HEK293 (cell line): ENCODE data around the gene APOH.
A peak's percentile ranks its signal among the peaks of the same experiment; 100 is the strongest.

ENCODE experiments used
- AEBP2 ChIP-seq: fragments of 450-650 bp; formaldehyde crosslinking; IDR thresholded peaks from 2 replicates; pipeline ENCODE4 v1.5.1; 2016; ENCODE audit warnings: missing biosample characterization, missing genetic modification characterization, borderline replicate concordance
- HIC1 ChIP-seq: fragments of 450-650 bp; formaldehyde crosslinking; IDR thresholded peaks from 2 replicates; pipeline ENCODE4 v1.5.1; 2016; ENCODE audit warnings: missing biosample characterization, missing genetic modification characterization
- KLF1 ChIP-seq: fragments of 450-650 bp; formaldehyde crosslinking; IDR thresholded peaks from 2 replicates; pipeline ENCODE4 v1.5.1; 2016; ENCODE audit warnings: missing biosample characterization, missing genetic modification characterization
- PATZ1 ChIP-seq: fragments of 450-650 bp; formaldehyde crosslinking; IDR thresholded peaks from 2 replicates; pipeline ENCODE4 v1.5.1; 2016; ENCODE audit warnings: missing biosample characterization, missing genetic modification characterization
- PBX3 ChIP-seq: sonication (generic); formaldehyde crosslinking; IDR thresholded peaks from 2 replicates; pipeline ENCODE4 v1.8.1; 2022; ENCODE audit warnings: mild to moderate bottlenecking, moderate library complexity, missing genetic modification reagents
- SCRT1 ChIP-seq: fragments of 450-650 bp; formaldehyde crosslinking; IDR thresholded peaks from 2 replicates; pipeline ENCODE4 v1.5.1; 2016; ENCODE audit warnings: missing biosample characterization, missing genetic modification characterization, borderline replicate concordance
- SCRT2 ChIP-seq: fragments of 450-650 bp; formaldehyde crosslinking; IDR thresholded peaks from 2 replicates; pipeline ENCODE4 v1.5.1; 2016; ENCODE audit warnings: missing biosample characterization, missing genetic modification characterization
- SP2 ChIP-seq: fragments of 450-650 bp; formaldehyde crosslinking; IDR thresholded peaks from 2 replicates; pipeline ENCODE4 v1.5.1; 2016; ENCODE audit warnings: missing biosample characterization, missing genetic modification characterization
- ZBTB8A ChIP-seq: fragments of 450-650 bp; formaldehyde crosslinking; IDR thresholded peaks from 2 replicates; pipeline ENCODE4 v1.5.1; 2016; ENCODE audit warnings: missing biosample characterization, missing genetic modification characterization
- ZEB2 ChIP-seq: fragments of 450-650 bp; formaldehyde crosslinking; IDR thresholded peaks from 2 replicates; pipeline ENCODE4 v1.5.1; 2016; ENCODE audit warnings: missing biosample characterization, missing genetic modification characterization
- ZNF132 ChIP-seq: fragments of 450-650 bp; formaldehyde crosslinking; IDR thresholded peaks from 2 replicates; pipeline ENCODE4 v1.5.1; 2017; ENCODE audit warnings: missing biosample characterization, missing genetic modification characterization, borderline replicate concordance
- ZNF221 ChIP-seq: fragments of 450-650 bp; formaldehyde crosslinking; IDR thresholded peaks from 2 replicates; pipeline ENCODE4 v1.5.1; 2017; ENCODE audit warnings: missing biosample characterization, missing genetic modification characterization, borderline replicate concordance
- ZNF248 ChIP-seq: fragments of 450-650 bp; formaldehyde crosslinking; IDR thresholded peaks from 2 replicates; pipeline ENCODE4 v1.5.1; 2017; ENCODE audit warnings: missing biosample characterization, missing genetic modification characterization
- ZNF26 ChIP-seq: fragments of 450-650 bp; formaldehyde crosslinking; IDR thresholded peaks from 2 replicates; pipeline ENCODE4 v1.5.1; 2016; ENCODE audit warnings: missing biosample characterization, missing genetic modification characterization
- ZNF280D ChIP-seq: fragments of 450-650 bp; formaldehyde crosslinking; IDR thresholded peaks from 2 replicates; pipeline ENCODE4 v1.5.1; 2016; ENCODE audit warnings: missing biosample characterization, missing genetic modification characterization
- ZNF391 ChIP-seq: fragments of 450-650 bp; formaldehyde crosslinking; IDR thresholded peaks from 2 replicates; pipeline ENCODE4 v1.5.1; 2016; ENCODE audit warnings: low read depth, missing biosample characterization, missing genetic modification characterization, borderline replicate concordance
- ZNF404 ChIP-seq: fragments of 450-650 bp; formaldehyde crosslinking; IDR thresholded peaks from 2 replicates; pipeline ENCODE4 v1.5.1; 2017; ENCODE audit warnings: missing biosample characterization, missing genetic modification characterization
- ZNF433 ChIP-seq: fragments of 450-650 bp; formaldehyde crosslinking; IDR thresholded peaks from 2 replicates; pipeline ENCODE4 v1.5.1; 2016; ENCODE audit warnings: missing biosample characterization, missing genetic modification characterization, low read depth
- ZNF473 ChIP-seq: fragments of 450-650 bp; formaldehyde crosslinking; IDR thresholded peaks from 2 replicates; pipeline ENCODE4 v1.5.1; 2017; ENCODE audit warnings: missing biosample characterization, missing genetic modification characterization
- ZNF596 ChIP-seq: fragments of 450-650 bp; IDR thresholded peaks from 2 replicates; pipeline ENCODE4 v1.5.0; 2018; ENCODE audit warnings: missing biosample characterization, mild to moderate bottlenecking, missing genetic modification characterization, moderate library complexity
- ZNF600 ChIP-seq: fragments of 450-650 bp; formaldehyde crosslinking; IDR thresholded peaks from 2 replicates; pipeline ENCODE4 v1.5.1; 2016; ENCODE audit warnings: missing biosample characterization, missing genetic modification characterization
- ZNF639 ChIP-seq: fragments of 450-650 bp; formaldehyde crosslinking; IDR thresholded peaks from 2 replicates; pipeline ENCODE4 v1.5.1; 2016; ENCODE audit warnings: missing biosample characterization, missing genetic modification characterization
- ZNF670 ChIP-seq: fragments of 450-650 bp; formaldehyde crosslinking; IDR thresholded peaks from 2 replicates; pipeline ENCODE4 v1.5.1; 2016; ENCODE audit warnings: missing biosample characterization, missing genetic modification characterization, low read depth
- ZNF792 ChIP-seq: fragments of 450-650 bp; formaldehyde crosslinking; IDR thresholded peaks from 2 replicates; pipeline ENCODE4 v1.5.1; 2016; ENCODE audit warnings: missing biosample characterization, missing genetic modification characterization
- ZSCAN5A ChIP-seq: fragments of 450-650 bp; formaldehyde crosslinking; IDR thresholded peaks from 2 replicates; pipeline ENCODE4 v1.5.1; 2016; ENCODE audit warnings: missing biosample characterization, missing genetic modification characterization
- ZXDB ChIP-seq: fragments of 450-650 bp; formaldehyde crosslinking; IDR thresholded peaks from 2 replicates; pipeline ENCODE4 v1.5.1; 2016; ENCODE audit warnings: missing biosample characterization, missing genetic modification characterization

Gene APOH

GRCh38 chr17:66200685-66201092, 28.5 kb downstream of the APOH start (continued):
- TF ChIP-seq ZNF280D (tag by site-specific recombination) (no peak), AEBP2 (no peak), ZNF596 (tag by site-specific recombination) (no peak), ZNF639 (tag by site-specific recombination) (peak; percentile 77; the same call in 1 of the 2 replicates), PATZ1 (tag by site-specific recombination) (no peak), ZNF132 (no peak), ZXDB (tag by site-specific recombination) (peak; percentile 85), ZNF391 (tag by site-specific recombination) (peak; percentile 95; the same call in 1 of the 2 replicates), ZNF404 (tag by site-specific recombination) (no peak), SCRT1 (tag by site-specific recombination) (peak; percentile 92), ZEB2 (tag by site-specific recombination) (no peak), ZNF433 (tag by site-specific recombination) (no peak), PBX3 (CRISPR knock-in tag) (no peak), KLF1 (tag by site-specific recombination) (peak; percentile 20; the same call in 1 of the 2 replicates), ZNF26 (tag by site-specific recombination) (no peak), SP2 (tag by site-specific recombination) (no peak), ZNF670 (tag by site-specific recombination) (no peak; the same call in 1 of the 2 replicates), ZNF221 (tag by site-specific recombination) (no peak), ZSCAN5A (no peak; the same call in 1 of the 2 replicates), ZBTB8A (tag by site-specific recombination) (no peak; the same call in 1 of the 2 replicates), ZNF473 (tag by site-specific recombination) (no peak), ZNF248 (tag by site-specific recombination) (no peak), ZNF792 (tag by site-specific recombination) (peak; percentile 79), HIC1 (tag by site-specific recombination) (no peak), SCRT2 (tag by site-specific recombination) (0 out of 2 replicates have a peak, but pooled peaks have one; percentile 43), ZNF600 (tag by site-specific recombination) (0 out of 2 replicates have a peak, but pooled peaks have one; percentile 58)
